Neural progenitor cell (in vitro differentiated cells): ENCODE results near the gene RGSL1. TPM values are rescaled to one million over a fixed set of nuclear protein-coding genes. Genes with fewer than 3 reads are reported as not detected.

Source experiments
- DNase-seq: peaks from one replicate; pipeline ENCODE4 v3.0.0-alpha.2; 2016; ENCODE audit warnings: low spot score
- H2AFZ ChIP-seq: fragments of 200-600 bp; sonication (generic); replicated peaks from 2 replicates; pipeline ENCODE4 v1.6.1; 2016; ENCODE audit warnings: antibody characterized with exemption
- H3F3A ChIP-seq: fragments of 200-600 bp; sonication (generic); 2 replicates; pipeline ENCODE4 v1.6.1; 2016; ENCODE audit warnings: antibody characterized with exemption, low read depth
- H3K27ac ChIP-seq: fragments of 200-600 bp; sonication (generic); 2 replicates; pipeline ENCODE4 v1.5.1; 2016; ENCODE audit warnings: mild to moderate bottlenecking
- H3K27me3 ChIP-seq: fragments of 200-600 bp; sonication (generic); 2 replicates; pipeline ENCODE4 v1.6.1; 2016; ENCODE audit warnings: mild to moderate bottlenecking, moderate library complexity
- H3K36me3 ChIP-seq: fragments of 200-600 bp; sonication (generic); 2 replicates; pipeline ENCODE4 v1.5.1; 2016
- H3K4me1 ChIP-seq: fragments of 200-600 bp; sonication (generic); 2 replicates; pipeline ENCODE4 v1.6.1; 2016; ENCODE audit warnings: mixed run types
- H3K4me2 ChIP-seq: fragments of 200-600 bp; sonication (generic); 2 replicates; pipeline ENCODE4 v1.6.1; 2016
- H3K4me3 ChIP-seq: fragments of 200-600 bp; sonication (generic); 2 replicates; pipeline ENCODE4 v1.5.1; 2016
- H3K79me2 ChIP-seq: fragments of 200-600 bp; sonication (generic); 2 replicates; pipeline ENCODE4 v1.6.1; 2016; ENCODE audit warnings: low read depth
- H3K9ac ChIP-seq: fragments of 200-600 bp; sonication (generic); 2 replicates; pipeline ENCODE4 v1.6.1; 2016
- H3K9me3 ChIP-seq: fragments of 200-600 bp; sonication (generic); 2 replicates; pipeline ENCODE4 v1.5.1; 2016; ENCODE audit warnings: low read depth
- H4K20me1 ChIP-seq: fragments of 200-600 bp; sonication (generic); 2 replicates; pipeline ENCODE4 v1.6.1; 2016; ENCODE audit warnings: low read depth
- H3K27ac Mint-ChIP-seq: 3 replicates; pipeline ENCODE4 v1.8.0; 2021; ENCODE audit warnings: mixed read lengths
- H3K27me3 Mint-ChIP-seq: 2 replicates; pipeline ENCODE4 v1.8.0; 2022; ENCODE audit warnings: low read depth, mild to moderate bottlenecking, inconsistent platforms, moderate library complexity, mixed read lengths; ENCODE audit not compliant: insufficient read depth
- H3K36me3 Mint-ChIP-seq: 3 replicates; pipeline ENCODE4 v1.8.0; 2021; ENCODE audit warnings: mixed read lengths
- H3K4me1 Mint-ChIP-seq: 3 replicates; pipeline ENCODE4 v1.8.0; 2021; ENCODE audit warnings: mixed read lengths
- H3K4me3 Mint-ChIP-seq: 3 replicates; pipeline ENCODE4 v1.8.0; 2021; ENCODE audit warnings: mild to moderate bottlenecking, moderate library complexity, mixed read lengths
- H3K9me3 Mint-ChIP-seq: 3 replicates; pipeline ENCODE4 v1.8.0; 2020; ENCODE audit warnings: mixed read lengths
- EZH2 ChIP-seq: fragments of 200-600 bp; sonication (generic); IDR thresholded peaks from 2 replicates; pipeline ENCODE4 v1.6.1; 2017; ENCODE audit warnings: antibody characterized with exemption, mild to moderate bottlenecking, moderate library complexity
- EZH2phosphoT487 ChIP-seq: fragments of 200-600 bp; sonication (generic); IDR thresholded peaks from 2 replicates; pipeline ENCODE4 v1.6.1; 2017; ENCODE audit warnings: antibody characterized with exemption
- total RNA-seq: library from RNA; depleted of rRNA; stranded (reverse); fragments of >200 nt; gene quantifications from 2 replicates; pipeline ENCODE4 v1.2.3, GENCODE V29; 2015; ENCODE audit warnings: low replicate concordance
- TF ChIP-seq, protein P1 (sequence below): fragments of 200-600 bp; sonication (generic); IDR thresholded peaks from 2 replicates; pipeline ENCODE4 v1.5.1; 2017; ENCODE audit warnings: antibody characterized with exemption, mild to moderate bottlenecking

The RGSL1 gene
- total RNA-seq, 1 donor from 2014 or later, result not detected

DNA sequence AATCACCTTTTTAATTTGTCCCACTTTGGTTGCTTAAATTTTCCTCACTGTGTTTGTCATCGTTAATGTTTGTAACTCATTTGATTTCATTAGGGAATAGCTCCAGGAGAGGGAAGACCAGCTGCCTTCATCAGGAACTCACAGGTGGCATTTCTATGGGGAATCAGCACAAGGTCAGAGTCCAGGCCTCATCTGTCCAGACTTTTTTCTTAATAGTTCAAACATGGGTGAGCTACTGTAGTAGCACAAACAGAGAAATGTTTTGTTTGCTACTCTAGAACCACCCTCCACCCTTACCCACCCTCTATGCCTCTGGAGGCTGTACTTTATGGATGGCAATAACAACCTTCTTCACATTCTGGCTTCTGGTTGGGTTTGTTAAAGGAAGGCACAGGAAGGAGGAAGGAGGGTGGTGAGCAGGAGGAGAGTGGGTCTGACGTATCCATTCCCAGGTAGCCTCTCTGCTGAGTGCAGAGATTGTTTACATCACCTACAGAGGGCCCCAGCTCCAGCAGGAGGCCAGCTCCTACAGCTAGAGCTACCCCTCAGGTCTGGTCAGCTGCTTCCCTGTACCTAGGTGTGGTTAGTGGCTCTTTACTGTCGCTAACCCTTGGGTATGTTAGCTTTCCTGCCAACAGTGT lies 41.4 kb upstream of the RGSL1 start:
- Histone ChIP-seq H3K9ac (no peak overlapping the region), H2AFZ (no peak overlapping the region), H3K27ac (no peak overlapping the region), H3K4me2 (no peak overlapping the region), H3K4me3 (no peak overlapping the region), H4K20me1 (no peaks in the 10 kb centered on the region), H3K79me2 (no peaks in the 10 kb centered on the region), H3K9me3 (no peaks in the 10 kb centered on the region), H3K36me3 (no peaks in the 10 kb centered on the region), H3K27me3 (no peaks in the 10 kb centered on the region), H3F3A (no peaks in the 10 kb centered on the region), H3K4me1 (no peaks in the 10 kb centered on the region)
- no peaks in the 10 kb centered on the region for H3K4me1 Mint-ChIP-seq
- H3K4me3 Mint-ChIP-seq, result no peak overlapping the region
- H3K9me3 Mint-ChIP-seq, result peaks cover 6% of the 10 kb centered on the region
- TF ChIP-seq, protein P1, sequence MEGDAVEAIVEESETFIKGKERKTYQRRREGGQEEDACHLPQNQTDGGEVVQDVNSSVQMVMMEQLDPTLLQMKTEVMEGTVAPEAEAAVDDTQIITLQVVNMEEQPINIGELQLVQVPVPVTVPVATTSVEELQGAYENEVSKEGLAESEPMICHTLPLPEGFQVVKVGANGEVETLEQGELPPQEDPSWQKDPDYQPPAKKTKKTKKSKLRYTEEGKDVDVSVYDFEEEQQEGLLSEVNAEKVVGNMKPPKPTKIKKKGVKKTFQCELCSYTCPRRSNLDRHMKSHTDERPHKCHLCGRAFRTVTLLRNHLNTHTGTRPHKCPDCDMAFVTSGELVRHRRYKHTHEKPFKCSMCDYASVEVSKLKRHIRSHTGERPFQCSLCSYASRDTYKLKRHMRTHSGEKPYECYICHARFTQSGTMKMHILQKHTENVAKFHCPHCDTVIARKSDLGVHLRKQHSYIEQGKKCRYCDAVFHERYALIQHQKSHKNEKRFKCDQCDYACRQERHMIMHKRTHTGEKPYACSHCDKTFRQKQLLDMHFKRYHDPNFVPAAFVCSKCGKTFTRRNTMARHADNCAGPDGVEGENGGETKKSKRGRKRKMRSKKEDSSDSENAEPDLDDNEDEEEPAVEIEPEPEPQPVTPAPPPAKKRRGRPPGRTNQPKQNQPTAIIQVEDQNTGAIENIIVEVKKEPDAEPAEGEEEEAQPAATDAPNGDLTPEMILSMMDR, result no peak
- no peak for TF ChIP-seq EZH2
- no peak for TF ChIP-seq EZH2phosphoT487
- H3K36me3 Mint-ChIP-seq, result no peaks in the 10 kb centered on the region
- no peak overlapping the region for H3K27ac Mint-ChIP-seq
- H3K27me3 Mint-ChIP-seq, result peaks cover 2% of the 10 kb centered on the region
- no peak for DNase-seq

DNA sequence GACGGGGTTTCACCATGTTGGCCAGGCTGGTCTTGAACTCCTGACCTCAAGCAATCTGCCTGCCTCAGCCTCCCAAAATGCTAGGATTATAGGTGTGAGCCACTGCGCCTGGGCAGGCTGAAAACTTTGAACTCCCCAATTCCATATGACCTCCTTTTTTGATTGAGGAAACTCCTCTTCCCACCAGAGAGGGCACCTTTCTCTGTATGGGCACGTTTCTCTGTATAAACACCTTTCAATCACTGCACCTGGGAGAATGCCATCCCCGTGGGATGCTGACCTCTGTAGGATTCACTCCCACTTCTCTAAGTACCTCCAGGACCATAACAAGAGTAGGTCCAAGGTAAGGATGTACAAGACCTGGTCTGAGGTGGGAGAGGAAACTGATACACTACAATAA lies 39.8 kb upstream of the RGSL1 start:
- H3K9me3 Mint-ChIP-seq, result peaks cover 6% of the 10 kb centered on the region
- H3K27ac Mint-ChIP-seq, result no peak overlapping the region
- H3K9me3 ChIP-seq, result no peaks in the 10 kb centered on the region
- no peak overlapping the region for H3K27ac ChIP-seq
- H3K36me3 Mint-ChIP-seq, result no peaks in the 10 kb centered on the region
- H3K27me3 Mint-ChIP-seq, result peaks cover 3% of the 10 kb centered on the region
- H3K27me3 ChIP-seq, result no peaks in the 10 kb centered on the region
- no peaks in the 10 kb centered on the region for H3F3A ChIP-seq
- no peak overlapping the region for H3K4me3 ChIP-seq
- H3K4me3 Mint-ChIP-seq, result no peak overlapping the region
- H3K36me3 ChIP-seq, result no peaks in the 10 kb centered on the region
- no peak overlapping the region for H3K9ac ChIP-seq
- H3K4me2 ChIP-seq, result no peak overlapping the region
- no peaks in the 10 kb centered on the region for H3K4me1 ChIP-seq
- DNase-seq, result no peak
- no peak for TF ChIP-seq EZH2phosphoT487
- no peaks in the 10 kb centered on the region for H3K4me1 Mint-ChIP-seq
- H2AFZ ChIP-seq, result no peak overlapping the region
- H3K79me2 ChIP-seq, result no peaks in the 10 kb centered on the region
- no peaks in the 10 kb centered on the region for H4K20me1 ChIP-seq

DNA sequence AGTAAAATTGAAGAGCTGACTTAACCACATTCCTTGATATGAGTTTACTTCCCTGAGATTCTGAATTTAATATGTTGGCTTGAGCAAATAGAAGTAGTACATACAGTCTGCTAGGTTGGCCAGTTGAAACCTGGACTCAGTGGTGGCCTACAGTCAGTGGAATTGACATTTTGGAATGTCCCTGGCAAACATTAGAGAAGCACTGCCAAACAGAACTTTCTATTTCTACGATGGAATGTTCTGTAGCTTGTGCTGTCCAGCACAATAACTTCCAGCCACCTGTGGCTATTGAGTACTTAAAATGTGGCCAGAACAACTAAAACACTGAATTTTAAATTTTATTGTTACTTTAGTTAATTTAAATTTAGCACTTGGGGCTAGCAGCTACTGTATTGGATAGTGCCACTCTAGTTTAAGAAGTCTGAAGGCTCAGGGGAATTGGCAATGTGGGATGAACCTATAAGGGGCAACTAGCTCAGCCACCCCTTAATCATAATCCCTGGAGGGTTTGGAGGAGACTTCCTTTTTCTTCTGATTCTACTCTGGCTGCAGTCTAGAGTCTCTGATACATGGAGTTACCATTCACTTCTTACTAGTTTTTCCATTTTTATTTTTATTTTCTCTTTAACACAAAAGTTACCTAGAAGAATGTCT lies 39.2 kb upstream of the RGSL1 start:
- Histone ChIP-seq H2AFZ (no peak overlapping the region), H3K9ac (no peak overlapping the region), H3K27me3 (no peaks in the 10 kb centered on the region), H3K27ac (no peak overlapping the region), H4K20me1 (no peaks in the 10 kb centered on the region), H3K79me2 (no peaks in the 10 kb centered on the region), H3K9me3 (no peaks in the 10 kb centered on the region), H3K4me2 (no peak overlapping the region), H3K4me3 (no peak overlapping the region), H3K36me3 (no peaks in the 10 kb centered on the region), H3K4me1 (no peaks in the 10 kb centered on the region), H3F3A (no peaks in the 10 kb centered on the region)
- TF ChIP-seq EZH2 (no peak), EZH2phosphoT487 (no peak)
- TF ChIP-seq, protein P1, result no peak
- Mint-ChIP-seq H3K4me1 (no peaks in the 10 kb centered on the region), H3K36me3 (no peaks in the 10 kb centered on the region), H3K9me3 (peaks cover 2% of the 10 kb centered on the region), H3K4me3 (no peak overlapping the region), H3K27me3 (peaks cover 6% of the 10 kb centered on the region), H3K27ac (no peak overlapping the region)
- DNase-seq, result no peak

DNA sequence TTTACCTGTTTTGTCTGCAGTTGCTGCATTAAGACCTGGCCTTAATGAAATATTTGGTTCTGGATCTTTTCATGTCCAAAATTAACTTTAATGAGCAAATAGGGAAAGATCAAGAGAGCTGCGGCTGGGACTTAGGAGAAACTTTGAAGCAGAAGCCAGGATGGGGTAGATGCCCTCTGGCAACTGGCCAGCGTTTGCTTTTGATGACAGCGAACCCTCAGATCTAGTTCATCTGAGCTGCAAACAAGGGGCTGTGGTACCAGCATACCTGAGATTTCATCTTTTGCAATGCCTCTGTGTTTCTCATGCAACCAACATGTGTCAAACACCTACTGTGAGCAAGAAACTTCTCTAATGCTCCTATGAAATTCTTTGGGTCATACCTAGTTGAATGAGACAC lies 36.5 kb upstream of the RGSL1 start:
- Histone ChIP-seq H3K36me3 (no peaks in the 10 kb centered on the region), H3K4me3 (no peak overlapping the region), H3K4me1 (no peaks in the 10 kb centered on the region), H3K27me3 (no peaks in the 10 kb centered on the region), H4K20me1 (no peaks in the 10 kb centered on the region), H3K9me3 (no peaks in the 10 kb centered on the region), H3K79me2 (no peaks in the 10 kb centered on the region), H3K4me2 (no peak overlapping the region), H3K27ac (no peak overlapping the region), H3K9ac (no peak overlapping the region), H3F3A (no peaks in the 10 kb centered on the region), H2AFZ (no peak overlapping the region)
- H3K27me3 Mint-ChIP-seq, result peaks cover 4% of the 10 kb centered on the region
- no peak for DNase-seq
- no peaks in the 10 kb centered on the region for H3K36me3 Mint-ChIP-seq
- no peak overlapping the region for H3K4me3 Mint-ChIP-seq
- no peaks in the 10 kb centered on the region for H3K9me3 Mint-ChIP-seq
- TF ChIP-seq, protein P1, result no peak
- TF ChIP-seq EZH2phosphoT487 (no peak), EZH2 (no peak)
- no peaks in the 10 kb centered on the region for H3K4me1 Mint-ChIP-seq
- no peak overlapping the region for H3K27ac Mint-ChIP-seq
